ENCODE measurements around the gene MTARC1.
A peak's percentile ranks its signal among the peaks of the same experiment; 100 is the strongest.

The MTARC1 gene

DNA sequence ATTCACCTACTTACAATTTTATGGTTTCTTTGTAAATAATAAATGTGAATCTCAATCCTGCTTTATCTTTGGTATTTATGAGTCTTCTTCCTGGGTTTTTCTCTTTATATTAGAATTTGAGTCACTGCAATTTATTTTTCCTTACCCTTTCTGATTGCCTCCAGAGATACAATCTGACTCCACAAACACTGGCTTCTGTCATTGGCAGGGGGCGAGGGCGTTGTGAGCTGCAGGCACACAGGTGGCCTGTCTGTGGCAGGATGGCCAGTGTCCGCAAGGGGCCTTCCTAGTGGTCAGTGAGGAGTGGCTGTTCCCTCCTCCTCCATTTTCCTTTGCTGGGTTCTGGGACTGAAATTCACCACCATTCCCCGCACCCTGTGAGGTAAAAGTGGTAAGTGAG, 2.0 kb upstream of the MTARC1 start:
- DNase-seq: no peak
- Mint-ChIP-seq H3K4me1 (no peaks in the 10 kb centered on the region), H3K27me3 (peaks cover 59% of the 10 kb centered on the region), H3K4me3 (no peak overlapping the region), H3K36me3 (no peaks in the 10 kb centered on the region), H3K27ac (no peak overlapping the region), H3K9me3 (no peaks in the 10 kb centered on the region)
- CTCF ChIA-PET: interaction anchor here (2.1 kb wide), 1 partner anchor 10 kb away, joined by 9 read pairs; no protein-coding TSS in a partner anchor

DNA sequence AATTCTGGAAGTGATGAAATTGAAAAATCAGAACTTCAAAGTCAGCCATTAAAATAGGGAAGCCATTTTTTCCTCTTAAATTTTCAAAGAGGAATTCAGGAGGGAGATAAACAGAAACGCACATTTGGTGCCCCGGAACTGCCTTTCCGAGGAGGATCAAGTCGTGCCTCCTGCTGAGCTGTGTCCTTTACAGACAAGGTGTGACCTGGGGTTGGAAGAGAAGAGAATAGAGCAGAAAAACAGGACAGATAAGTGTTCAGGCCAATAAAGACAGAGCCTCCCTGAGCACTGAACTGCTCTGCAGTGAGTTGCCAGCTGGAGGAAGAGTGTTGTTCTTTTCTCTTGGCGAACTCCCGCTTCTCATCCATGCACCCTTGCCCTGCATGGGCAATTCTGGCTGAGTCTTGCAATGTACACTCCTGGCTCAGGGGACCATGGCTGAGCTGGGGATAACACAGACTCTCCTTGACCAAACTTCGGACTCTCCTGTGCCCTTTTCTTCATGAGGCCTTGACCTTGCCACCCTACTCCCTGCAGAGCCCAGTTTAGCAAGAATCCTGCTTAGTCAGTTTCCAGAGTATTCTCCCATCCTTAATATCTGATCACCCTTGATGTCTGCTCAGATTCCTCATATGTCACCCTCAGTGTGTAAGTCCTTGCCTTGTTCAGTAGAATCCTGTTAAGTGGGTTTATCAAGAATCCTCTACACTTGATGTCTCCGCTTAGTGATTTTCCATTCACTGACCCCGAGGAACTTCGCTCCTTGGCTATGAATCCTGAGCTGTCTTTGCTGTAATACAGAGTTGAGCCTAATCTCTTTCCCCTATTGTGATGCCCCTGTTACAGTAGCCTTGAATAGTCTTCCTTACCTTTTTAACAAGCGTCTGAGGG, 1.3 kb upstream of the MTARC1 start:
- CTCF ChIA-PET: interaction anchor here (1.2 to 2.1 kb wide), 3 partner anchors 9 to 25 kb away, joined by 4 to 9 read pairs (median 7); no protein-coding TSS in a partner anchor
- Mint-ChIP-seq H3K27me3 (peaks cover 61% of the 10 kb centered on the region), H3K4me3 (no peak overlapping the region), H3K9me3 (no peaks in the 10 kb centered on the region), H3K4me1 (no peaks in the 10 kb centered on the region), H3K27ac (no peak overlapping the region), H3K36me3 (no peaks in the 10 kb centered on the region)
- DNase-seq: no peak

DNA sequence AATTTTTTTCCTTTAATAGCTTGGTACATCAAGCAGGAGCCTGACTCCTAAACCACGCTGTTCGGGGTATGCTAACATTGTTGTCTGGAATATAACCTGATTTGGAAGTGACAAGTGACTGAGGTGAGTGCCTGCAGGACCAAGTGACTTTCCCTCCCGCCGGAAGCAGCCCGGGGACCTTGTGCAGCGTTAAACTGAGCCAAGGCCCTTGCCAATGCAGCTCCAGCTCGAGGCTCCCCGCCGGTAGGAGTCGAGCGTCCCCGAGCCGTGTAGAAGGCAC, 716 bp upstream of the MTARC1 start:
- DNase-seq: no peak
- Mint-ChIP-seq H3K4me1 (no peaks in the 10 kb centered on the region), H3K27me3 (peaks cover 61% of the 10 kb centered on the region), H3K4me3 (no peak overlapping the region), H3K27ac (no peak overlapping the region), H3K9me3 (no peaks in the 10 kb centered on the region), H3K36me3 (no peaks in the 10 kb centered on the region)
- CTCF ChIA-PET: interaction anchor here (1.2 to 2.1 kb wide), 3 partner anchors 9 to 24 kb away, joined by 4 to 9 read pairs (median 7); no protein-coding TSS in a partner anchor

DNA sequence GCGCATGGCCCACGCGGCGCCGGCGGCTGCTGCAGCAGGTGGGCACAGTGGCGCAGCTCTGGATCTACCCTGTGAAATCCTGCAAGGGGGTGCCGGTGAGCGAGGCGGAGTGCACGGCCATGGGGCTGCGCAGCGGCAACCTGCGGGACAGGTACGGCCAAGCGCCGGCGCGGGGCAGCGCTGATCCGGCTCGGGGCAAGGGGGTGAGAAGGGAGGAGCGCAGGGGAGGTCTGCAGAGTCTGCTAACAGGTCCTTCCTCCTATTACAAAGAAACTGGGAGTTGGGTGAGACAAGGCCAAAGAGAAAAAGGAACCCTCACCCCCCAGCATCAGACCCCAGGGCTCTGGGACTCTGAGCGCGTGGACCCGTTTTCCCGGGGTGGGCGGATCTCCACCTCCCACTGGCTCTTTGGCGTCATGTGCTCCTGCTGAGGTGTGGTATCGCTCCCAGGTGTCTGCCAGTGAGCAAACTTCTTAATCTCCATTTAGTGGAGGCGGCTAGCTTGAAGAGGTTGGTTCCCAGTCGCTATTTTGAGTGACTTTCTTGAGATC, 431 bp downstream of the MTARC1 start:
- H3K4me1 Mint-ChIP-seq: no peaks in the 10 kb centered on the region
- no peaks in the 10 kb centered on the region for H3K9me3 Mint-ChIP-seq
- no peak for DNase-seq
- H3K27ac Mint-ChIP-seq: no peak overlapping the region
- no peaks in the 10 kb centered on the region for H3K36me3 Mint-ChIP-seq
- peaks cover 59% of the 10 kb centered on the region for H3K27me3 Mint-ChIP-seq
- CTCF ChIA-PET: interaction anchor here (1.2 to 1.9 kb wide), 2 partner anchors 10 to 23 kb away, joined by 4 to 7 read pairs; no protein-coding TSS in a partner anchor
- H3K4me3 Mint-ChIP-seq: no peak overlapping the region

DNA sequence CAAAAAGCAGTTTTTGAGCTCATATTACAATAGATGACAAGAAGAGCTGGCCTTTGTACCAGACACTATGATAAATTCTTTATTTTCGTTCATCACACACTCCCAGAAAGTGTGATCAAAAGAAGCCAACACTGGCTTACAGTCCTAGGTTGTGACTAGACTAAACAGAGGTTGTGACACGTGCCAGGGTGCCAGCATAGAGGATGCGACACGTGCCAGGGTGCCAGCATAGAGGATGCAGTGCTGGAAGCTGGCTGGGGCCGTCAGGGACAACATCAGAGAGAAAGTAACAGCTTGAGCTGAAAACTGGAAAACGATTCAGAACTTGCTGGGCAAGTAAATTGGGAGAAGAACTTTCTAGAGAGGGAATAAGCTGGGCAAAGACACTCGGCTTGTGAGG, 2.2 kb downstream of the MTARC1 start:
- CTCF ChIA-PET: interaction anchor here (1.0 to 1.2 kb wide), 2 partner anchors 8 to 56 kb away, joined by 3 read pairs; no protein-coding TSS in a partner anchor
- Mint-ChIP-seq H3K27me3 (peaks cover 51% of the 10 kb centered on the region), H3K27ac (no peak overlapping the region), H3K4me1 (no peaks in the 10 kb centered on the region), H3K4me3 (no peak overlapping the region), H3K9me3 (no peaks in the 10 kb centered on the region), H3K36me3 (no peaks in the 10 kb centered on the region)
- no peak for DNase-seq

DNA sequence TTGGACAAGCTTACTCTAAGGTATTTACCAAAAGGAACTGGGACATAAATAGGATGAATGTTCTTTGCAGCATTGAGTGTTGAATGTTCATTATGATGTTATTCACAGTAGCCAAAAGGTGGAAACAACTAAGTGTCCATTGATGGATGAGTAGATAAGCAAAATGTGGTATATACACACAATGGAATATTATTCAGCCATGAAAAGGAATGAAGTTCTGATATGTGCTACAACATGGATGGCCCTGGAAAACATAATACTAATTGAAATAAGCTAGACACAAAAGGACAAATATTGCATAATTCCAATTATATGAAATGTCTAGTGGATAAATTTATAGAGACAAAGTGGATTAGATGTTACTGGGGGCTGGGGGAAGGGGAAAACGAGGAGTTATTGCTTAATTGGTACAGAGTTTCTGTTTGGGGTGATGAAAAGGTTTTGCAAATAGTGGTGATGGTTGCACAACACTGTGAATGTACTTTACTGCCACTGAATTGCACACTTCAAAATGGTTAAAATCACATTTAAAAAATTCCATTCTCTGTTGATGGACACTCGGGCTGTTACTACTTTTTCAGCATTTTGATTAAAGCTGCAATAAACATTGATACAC, 2.9 kb downstream of the MTARC1 start:
- no peak overlapping the region for H3K4me3 Mint-ChIP-seq
- H3K27ac Mint-ChIP-seq: no peak overlapping the region
- H3K9me3 Mint-ChIP-seq: no peaks in the 10 kb centered on the region
- CTCF ChIA-PET: interaction anchor here (1.0 kb wide), 1 partner anchor 8 kb away, joined by 3 read pairs; no protein-coding TSS in a partner anchor
- H3K4me1 Mint-ChIP-seq: no peaks in the 10 kb centered on the region
- H3K27me3 Mint-ChIP-seq: peaks cover 50% of the 10 kb centered on the region
- no peaks in the 10 kb centered on the region for H3K36me3 Mint-ChIP-seq
- DNase-seq: no peak

DNA sequence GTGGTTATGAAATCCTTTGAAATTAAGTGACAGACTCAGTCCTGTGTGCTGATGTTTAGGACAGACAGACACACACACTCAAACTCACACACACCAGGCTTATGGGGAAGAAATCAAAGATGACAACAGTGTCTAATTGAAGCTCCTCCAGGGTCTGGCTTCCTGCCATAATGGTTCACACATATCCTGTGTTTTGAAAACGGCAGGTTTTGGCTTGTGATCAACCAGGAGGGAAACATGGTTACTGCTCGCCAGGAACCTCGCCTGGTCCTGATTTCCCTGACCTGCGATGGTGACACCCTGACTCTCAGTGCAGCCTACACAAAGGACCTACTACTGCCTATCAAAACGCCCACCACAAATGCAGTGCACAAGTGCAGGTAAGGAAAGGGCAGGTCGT, 4.6 kb downstream of the MTARC1 start:
- H3K4me1 Mint-ChIP-seq: no peaks in the 10 kb centered on the region
- CTCF ChIA-PET: interaction anchor here (1.0 to 1.2 kb wide), 2 partner anchors 10 to 16 kb away, joined by 3 to 6 read pairs; no protein-coding TSS in a partner anchor
- H3K36me3 Mint-ChIP-seq: no peaks in the 10 kb centered on the region
- no peak overlapping the region for H3K27ac Mint-ChIP-seq
- H3K4me3 Mint-ChIP-seq: no peak overlapping the region
- H3K9me3 Mint-ChIP-seq: no peaks in the 10 kb centered on the region
- no peak for DNase-seq
- peaks cover 33% of the 10 kb centered on the region for H3K27me3 Mint-ChIP-seq

DNA sequence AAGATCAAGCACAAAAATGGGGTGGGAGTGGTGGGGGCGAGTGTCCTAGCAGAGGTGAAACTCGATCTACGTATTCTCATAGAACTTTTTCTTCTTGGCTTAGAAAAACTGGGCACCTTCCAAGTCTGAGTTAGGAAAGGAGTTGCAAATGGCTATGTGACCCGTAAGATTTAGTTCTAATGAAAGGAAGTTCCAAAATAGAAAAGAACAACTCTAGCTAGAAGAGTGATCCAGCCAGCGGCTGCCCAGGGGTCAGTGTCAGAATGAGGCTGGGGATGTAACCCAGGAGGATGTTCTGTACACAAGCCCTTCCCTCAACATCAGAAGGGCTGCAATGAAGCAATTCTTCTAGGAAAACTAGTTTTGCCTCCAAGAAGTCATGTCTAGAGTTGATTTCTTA, 5.2 kb downstream of the MTARC1 start:
- CTCF ChIA-PET: no interaction called here
- Mint-ChIP-seq H3K9me3 (no peaks in the 10 kb centered on the region), H3K27me3 (peaks cover 31% of the 10 kb centered on the region), H3K4me3 (no peak overlapping the region), H3K36me3 (no peaks in the 10 kb centered on the region), H3K27ac (no peak overlapping the region), H3K4me1 (no peaks in the 10 kb centered on the region)
- DNase-seq: no peak

DNA sequence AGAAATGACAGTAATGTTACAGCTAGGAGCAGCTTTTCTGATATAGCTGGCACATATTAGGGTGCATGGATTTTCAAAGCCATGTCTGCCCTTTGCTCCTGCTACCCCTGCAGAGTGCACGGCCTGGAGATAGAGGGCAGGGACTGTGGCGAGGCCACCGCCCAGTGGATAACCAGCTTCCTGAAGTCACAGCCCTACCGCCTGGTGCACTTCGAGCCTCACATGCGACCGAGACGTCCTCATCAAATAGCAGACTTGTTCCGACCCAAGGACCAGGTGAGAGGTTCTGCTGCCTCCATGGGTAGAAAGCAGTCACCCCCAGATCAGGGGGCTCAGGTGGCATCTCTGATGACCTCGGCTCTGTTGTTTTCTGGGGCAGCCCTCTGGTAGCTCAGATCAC, 9.8 kb downstream of the MTARC1 start:
- H3K4me1 Mint-ChIP-seq: no peaks in the 10 kb centered on the region
- H3K4me3 Mint-ChIP-seq: no peak overlapping the region
- no peak overlapping the region for H3K27ac Mint-ChIP-seq
- no peaks in the 10 kb centered on the region for H3K9me3 Mint-ChIP-seq
- no peak for DNase-seq
- CTCF ChIA-PET: interaction anchor here (2.0 kb wide), 1 partner anchor 13 kb away, joined by 5 read pairs; no protein-coding TSS in a partner anchor
- peaks cover 8% of the 10 kb centered on the region for H3K27me3 Mint-ChIP-seq
- H3K36me3 Mint-ChIP-seq: no peaks in the 10 kb centered on the region

DNA sequence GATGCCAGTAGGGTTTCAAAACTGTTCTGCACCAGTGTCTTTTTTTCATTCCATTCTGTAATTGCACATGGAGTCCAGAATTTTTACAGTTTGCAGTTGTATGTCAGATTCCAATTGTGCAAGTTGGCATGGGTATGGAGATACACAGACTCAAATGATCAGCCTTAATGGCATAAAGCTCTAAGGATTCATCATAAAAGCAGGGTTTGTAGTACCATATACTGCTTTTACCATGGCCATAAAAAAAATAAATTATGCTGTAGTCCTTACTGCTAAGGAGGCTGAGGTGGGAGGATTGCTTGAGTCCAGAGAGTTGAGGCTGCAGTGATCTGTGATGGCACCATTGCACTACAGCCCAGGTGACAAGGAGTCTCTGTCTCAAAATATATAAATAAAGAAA, 10.3 kb downstream of the MTARC1 start:
- no peak for DNase-seq
- no peak overlapping the region for H3K4me3 Mint-ChIP-seq
- H3K27me3 Mint-ChIP-seq: peaks cover 8% of the 10 kb centered on the region
- H3K9me3 Mint-ChIP-seq: no peaks in the 10 kb centered on the region
- no peaks in the 10 kb centered on the region for H3K36me3 Mint-ChIP-seq
- CTCF ChIA-PET: interaction anchor here (2.0 kb wide), 1 partner anchor 13 kb away, joined by 5 read pairs; no protein-coding TSS in a partner anchor
- no peak overlapping the region for H3K27ac Mint-ChIP-seq
- H3K4me1 Mint-ChIP-seq: no peaks in the 10 kb centered on the region

DNA sequence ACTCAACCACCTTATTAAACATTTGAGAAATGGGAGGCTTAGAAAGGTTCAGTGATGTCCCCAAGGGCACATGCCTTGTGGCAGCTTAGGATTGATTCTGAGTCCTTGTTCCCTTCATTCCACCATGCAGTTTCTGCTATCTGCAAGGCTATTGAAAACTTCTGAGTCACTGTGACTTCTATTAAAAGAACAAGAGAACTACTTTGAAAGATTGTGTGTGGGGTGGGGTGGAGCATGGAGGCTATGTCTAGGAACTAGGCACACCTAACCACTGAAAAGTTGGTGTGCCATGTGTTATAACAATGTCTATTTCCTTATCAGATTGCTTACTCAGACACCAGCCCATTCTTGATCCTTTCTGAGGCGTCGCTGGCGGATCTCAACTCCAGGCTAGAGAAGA, 10.8 kb downstream of the MTARC1 start:
- peaks cover 8% of the 10 kb centered on the region for H3K27me3 Mint-ChIP-seq
- no peaks in the 10 kb centered on the region for H3K36me3 Mint-ChIP-seq
- CTCF ChIA-PET: interaction anchor here (2.0 kb wide), 1 partner anchor 12 kb away, joined by 5 read pairs; no protein-coding TSS in a partner anchor
- H3K9me3 Mint-ChIP-seq: no peaks in the 10 kb centered on the region
- no peak overlapping the region for H3K4me3 Mint-ChIP-seq
- H3K27ac Mint-ChIP-seq: no peak overlapping the region
- DNase-seq: no peak
- H3K4me1 Mint-ChIP-seq: no peaks in the 10 kb centered on the region

DNA sequence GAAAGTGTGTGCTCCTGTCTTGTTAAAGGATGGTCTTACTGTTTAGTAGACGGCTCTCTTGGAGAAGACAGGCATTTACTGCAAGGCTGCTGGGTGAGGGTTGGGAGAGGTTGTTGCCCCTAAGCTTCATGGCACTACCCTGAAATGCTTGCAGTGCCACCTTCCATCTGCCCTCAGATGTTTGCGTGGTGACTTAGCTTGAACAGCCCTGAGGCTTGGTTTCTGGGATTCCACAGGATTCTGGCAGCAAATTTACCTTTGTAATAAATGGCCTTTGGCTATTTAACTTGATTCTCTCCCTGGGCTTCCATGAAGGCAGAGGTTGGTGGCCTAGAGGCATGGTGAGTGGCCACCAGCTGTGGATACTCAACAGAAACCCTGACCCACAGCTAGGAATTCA, 11.6 kb downstream of the MTARC1 start:
- no peak for DNase-seq
- CTCF ChIA-PET: interaction anchor here (1.4 kb wide), 1 partner anchor 12 kb away, joined by 4 read pairs; no protein-coding TSS in a partner anchor
- Mint-ChIP-seq H3K4me3 (no peak overlapping the region), H3K4me1 (no peaks in the 10 kb centered on the region), H3K27me3 (peaks cover 8% of the 10 kb centered on the region), H3K36me3 (no peaks in the 10 kb centered on the region), H3K27ac (no peak overlapping the region), H3K9me3 (no peaks in the 10 kb centered on the region)

DNA sequence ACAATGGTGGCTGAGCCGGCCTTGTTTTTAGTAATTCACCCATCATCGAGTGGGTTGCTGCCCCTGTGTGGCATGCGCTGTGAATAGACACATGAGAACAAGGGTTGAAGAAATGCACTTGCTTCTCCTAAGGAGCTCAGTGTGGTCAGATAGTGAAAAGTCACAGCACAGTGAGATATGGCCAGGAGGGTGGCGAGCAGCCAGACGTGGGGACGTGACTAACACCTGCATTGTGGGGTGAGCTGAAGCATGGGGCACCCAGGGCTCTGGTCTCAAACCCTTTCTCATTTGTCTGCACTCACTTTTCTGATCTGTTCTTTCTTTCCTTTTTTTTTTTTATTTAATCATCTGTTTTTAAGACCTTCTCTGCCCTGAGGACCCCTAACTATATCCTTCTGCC, 13.5 kb downstream of the MTARC1 start:
- CTCF ChIA-PET: no interaction called here
- no peak for DNase-seq
- Mint-ChIP-seq H3K36me3 (no peaks in the 10 kb centered on the region), H3K4me1 (no peaks in the 10 kb centered on the region), H3K4me3 (no peak overlapping the region), H3K27me3 (peaks cover 8% of the 10 kb centered on the region), H3K9me3 (no peaks in the 10 kb centered on the region), H3K27ac (no peak overlapping the region)

DNA sequence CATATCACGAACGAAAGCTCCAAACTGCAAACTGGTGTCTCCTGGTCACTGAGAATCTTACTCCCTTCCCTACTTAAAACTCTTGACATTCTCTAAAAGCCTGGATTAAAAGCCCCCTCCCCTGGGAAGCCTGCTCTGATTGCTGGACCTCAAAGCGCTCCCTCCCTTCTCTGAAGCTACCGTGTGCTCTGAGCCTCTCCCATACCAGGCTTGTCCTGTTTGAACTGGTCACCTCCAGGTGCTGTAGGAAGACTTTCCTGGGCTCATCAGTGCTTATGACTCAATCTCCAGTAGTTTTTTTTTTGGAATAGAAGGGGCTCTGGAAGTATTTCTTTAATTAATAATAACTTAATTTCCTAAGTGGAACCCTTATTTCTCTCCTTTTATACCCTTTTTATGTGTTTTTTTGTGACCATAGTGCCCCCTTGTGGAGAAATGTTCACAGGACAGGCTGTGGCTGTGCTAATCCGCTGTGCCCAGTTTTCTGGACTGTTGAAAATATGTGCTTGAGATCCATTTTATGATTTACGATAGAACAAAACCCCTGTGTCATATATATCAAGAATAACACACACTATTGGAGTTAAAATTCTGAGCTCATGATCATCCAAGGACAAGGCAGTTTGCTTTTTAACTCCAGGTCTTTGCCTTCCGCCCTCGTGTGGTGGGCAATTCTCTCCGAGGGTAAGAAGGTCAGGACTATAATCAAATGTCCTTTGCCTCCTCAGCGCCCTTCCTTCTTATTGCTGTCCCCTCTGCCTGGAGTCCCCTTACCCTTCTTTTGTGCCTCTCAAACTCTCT, 16.9 kb downstream of the MTARC1 start:
- Mint-ChIP-seq H3K9me3 (no peaks in the 10 kb centered on the region), H3K4me1 (no peaks in the 10 kb centered on the region), H3K36me3 (no peaks in the 10 kb centered on the region), H3K27me3 (peaks cover 9% of the 10 kb centered on the region), H3K4me3 (no peak overlapping the region), H3K27ac (no peak overlapping the region)
- DNase-seq: peak; percentile 29
- CTCF ChIA-PET: interaction anchor here (0.6 to 1.2 kb wide), 5 partner anchors 11 to 632 kb away, joined by 3 to 4 read pairs (median 3); no protein-coding TSS in a partner anchor
